WTC11 (cell line): ENCODE data around the gene FMN2. TPM values are rescaled to one million over a fixed set of nuclear protein-coding genes. Genes with fewer than 3 reads are reported as not detected.

Source experiments
- ATAC-seq: fragments of 200-7000 bp; cut with Tn5 transposase; 2 replicates; pipeline ENCODE4 v1.10.0; 2021; ENCODE audit warnings: mild to moderate bottlenecking, moderate library complexity
- CTCF ChIA-PET: fragments of 300-600 bp; sonication (Branson Sonifier 250); formaldehyde crosslinking; loops from one replicate; lab custom pipeline; 2021; ENCODE audit warnings: antibody characterized with exemption; lab: Charles Lee
- POLR2A ChIA-PET: fragments of 350-600 bp; sonication (Branson Sonifier 250); formaldehyde crosslinking; loops from one replicate; lab custom pipeline; 2021; ENCODE audit warnings: antibody characterized with exemption; lab: Charles Lee
- DNase-seq: peaks from one replicate; pipeline ENCODE4 v3.0.0; 2021; ENCODE audit warnings: low spot score
- H3K27ac Mint-ChIP-seq: 2 replicates; pipeline ENCODE4 v1.8.0; 2021; ENCODE audit warnings: mixed read lengths
- H3K27me3 Mint-ChIP-seq: 2 replicates; pipeline ENCODE4 v1.8.0; 2021; ENCODE audit warnings: low read depth, mild to moderate bottlenecking, moderate library complexity, mixed read lengths
- H3K36me3 Mint-ChIP-seq: 2 replicates; pipeline ENCODE4 v1.8.0; 2021; ENCODE audit warnings: mixed read lengths
- H3K4me1 Mint-ChIP-seq: 2 replicates; pipeline ENCODE4 v1.8.0; 2022; ENCODE audit warnings: mixed read lengths
- H3K4me3 Mint-ChIP-seq: 2 replicates; pipeline ENCODE4 v1.8.0; 2021; ENCODE audit warnings: mild to moderate bottlenecking, moderate library complexity, mixed read lengths
- H3K9me3 Mint-ChIP-seq: 2 replicates; pipeline ENCODE4 v1.8.0; 2021; ENCODE audit warnings: mixed read lengths
- CBFB ChIP-seq: sonication (generic); formaldehyde crosslinking; IDR thresholded peaks from 2 replicates; pipeline ENCODE4 v1.8.1; 2022; ENCODE audit warnings: mild to moderate bottlenecking, low read depth, missing genetic modification reagents
- CREM ChIP-seq: sonication (generic); formaldehyde crosslinking; IDR thresholded peaks from 2 replicates; pipeline ENCODE4 v1.8.1; 2022; ENCODE audit warnings: mild to moderate bottlenecking, missing genetic modification reagents, moderate library complexity
- ETV6 ChIP-seq: sonication (generic); formaldehyde crosslinking; IDR thresholded peaks from 2 replicates; pipeline ENCODE4 v1.8.1; 2022; ENCODE audit warnings: mild to moderate bottlenecking, missing genetic modification reagents
- FOXK1 ChIP-seq: sonication (generic); formaldehyde crosslinking; IDR thresholded peaks from 2 replicates; pipeline ENCODE4 v1.8.0; 2022; ENCODE audit warnings: mild to moderate bottlenecking, moderate library complexity, missing genetic modification reagents
- IRF2 ChIP-seq: sonication (generic); formaldehyde crosslinking; IDR thresholded peaks from 2 replicates; pipeline ENCODE4 v1.8.0; 2022; ENCODE audit warnings: low read depth, missing genetic modification reagents, borderline replicate concordance
- JAZF1 ChIP-seq: fragments of 250-450 bp; sonication (Bioruptor Pico); IDR thresholded peaks from 2 replicates; pipeline ENCODE4 v1.9.0; 2021; ENCODE audit warnings: moderate library complexity, mild to moderate bottlenecking, inconsistent platforms
- JUN ChIP-seq: sonication (generic); formaldehyde crosslinking; IDR thresholded peaks from 2 replicates; pipeline ENCODE4 v1.8.0; 2023; ENCODE audit warnings: mild to moderate bottlenecking, missing genetic modification reagents
- KAT7 ChIP-seq: sonication (generic); formaldehyde crosslinking; IDR thresholded peaks from 2 replicates; pipeline ENCODE4 v1.8.1; 2023; ENCODE audit warnings: missing genetic modification reagents, mild to moderate bottlenecking, borderline replicate concordance
- OVOL2 ChIP-seq: fragments of 250-450 bp; sonication (Bioruptor Pico); IDR thresholded peaks from 2 replicates; pipeline ENCODE4 v1.9.0; 2021; ENCODE audit warnings: mild to moderate bottlenecking, borderline replicate concordance
- PRRX2 ChIP-seq: fragments of 250-450 bp; sonication (Bioruptor Pico); IDR thresholded peaks from 2 replicates; pipeline ENCODE4 v1.8.0; 2021; ENCODE audit warnings: mild to moderate bottlenecking
- RORB ChIP-seq: fragments of 250-450 bp; sonication (Bioruptor Pico); IDR thresholded peaks from 2 replicates; pipeline ENCODE4 v1.9.0; 2021; ENCODE audit warnings: mild to moderate bottlenecking
- SOX15 ChIP-seq: fragments of 250-450 bp; sonication (Bioruptor Pico); IDR thresholded peaks from 2 replicates; pipeline ENCODE4 v1.9.0; 2021; ENCODE audit warnings: mild to moderate bottlenecking
- TEAD1 ChIP-seq: sonication (generic); formaldehyde crosslinking; IDR thresholded peaks from 2 replicates; pipeline ENCODE4 v1.8.0; 2022; ENCODE audit warnings: mild to moderate bottlenecking, missing genetic modification reagents
- ZNF219 ChIP-seq: sonication (generic); formaldehyde crosslinking; IDR thresholded peaks from 2 replicates; pipeline ENCODE4 v1.8.0; 2023; ENCODE audit warnings: missing genetic modification reagents, mild to moderate bottlenecking, borderline replicate concordance
- total RNA-seq: library from RNA; stranded (reverse); gene quantifications from 3 replicates; pipeline ENCODE4 v1.2.3, GENCODE V29; 2021
- TF ChIP-seq, protein P1 (sequence below): sonication (generic); formaldehyde crosslinking; IDR thresholded peaks from 2 replicates; pipeline ENCODE4 v1.8.0; 2022; ENCODE audit warnings: missing genetic modification reagents
- TF ChIP-seq, protein P2 (sequence below): fragments of 200-600 bp; IDR thresholded peaks from 2 replicates; pipeline ENCODE4 v1.8.0; 2022; ENCODE audit warnings: antibody characterized with exemption
- TF ChIP-seq, protein P3 (sequence below): sonication (generic); formaldehyde crosslinking; conservative IDR thresholded peaks from 2 replicates; pipeline ENCODE4 v1.8.1; 2023; ENCODE audit warnings: mild to moderate bottlenecking, low read depth, missing genetic modification reagents, moderate library complexity
- TF ChIP-seq, protein P4 (sequence below): sonication (generic); formaldehyde crosslinking; IDR thresholded peaks from 2 replicates; pipeline ENCODE4 v1.8.1; 2023; ENCODE audit warnings: mild to moderate bottlenecking, moderate library complexity, missing genetic modification reagents
- TF ChIP-seq, protein P5 (sequence below): sonication (generic); formaldehyde crosslinking; IDR thresholded peaks from 2 replicates; pipeline ENCODE4 v1.8.1; 2023; ENCODE audit warnings: mild to moderate bottlenecking, missing genetic modification reagents
- TF ChIP-seq, protein P6 (sequence below): sonication (generic); formaldehyde crosslinking; IDR thresholded peaks from 2 replicates; pipeline ENCODE4 v1.8.1; 2023; ENCODE audit warnings: mild to moderate bottlenecking, missing genetic modification reagents, moderate library complexity

FMN2 gene
- total RNA-seq, 1 experiment from 2014 or later = 1.8 TPM

DNA sequence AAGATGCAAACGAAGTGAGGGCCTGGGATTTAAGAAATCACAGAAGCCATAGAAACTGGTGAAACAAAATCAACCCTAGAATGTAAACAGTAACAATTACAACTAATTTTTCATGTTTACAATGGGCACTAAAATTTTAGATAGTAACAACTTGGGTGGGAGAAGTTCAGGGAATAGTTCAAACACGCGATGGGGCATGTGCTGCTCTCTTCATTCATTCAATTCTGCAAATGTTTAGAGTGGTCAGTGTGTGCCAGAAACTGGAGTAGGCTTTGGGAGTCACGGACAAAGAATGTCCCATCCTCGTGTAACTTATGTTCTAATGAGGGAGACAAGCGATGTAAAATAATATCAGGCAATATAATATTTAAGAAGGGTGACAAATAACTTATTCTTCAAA is 386.9 kb downstream of the FMN2 start:
- no peaks in the 10 kb centered on the region for H3K36me3 Mint-ChIP-seq
- H3K4me3 Mint-ChIP-seq = no peak overlapping the region
- H3K27me3 Mint-ChIP-seq = no peaks in the 10 kb centered on the region
- peaks cover 4% of the 10 kb centered on the region; the same call in 1 of the 2 replicates for H3K9me3 Mint-ChIP-seq
- no peak overlapping the region for H3K27ac Mint-ChIP-seq
- no peak for TF ChIP-seq RORB (CRISPR knock-in tag)
- TF ChIP-seq, protein P1, sequence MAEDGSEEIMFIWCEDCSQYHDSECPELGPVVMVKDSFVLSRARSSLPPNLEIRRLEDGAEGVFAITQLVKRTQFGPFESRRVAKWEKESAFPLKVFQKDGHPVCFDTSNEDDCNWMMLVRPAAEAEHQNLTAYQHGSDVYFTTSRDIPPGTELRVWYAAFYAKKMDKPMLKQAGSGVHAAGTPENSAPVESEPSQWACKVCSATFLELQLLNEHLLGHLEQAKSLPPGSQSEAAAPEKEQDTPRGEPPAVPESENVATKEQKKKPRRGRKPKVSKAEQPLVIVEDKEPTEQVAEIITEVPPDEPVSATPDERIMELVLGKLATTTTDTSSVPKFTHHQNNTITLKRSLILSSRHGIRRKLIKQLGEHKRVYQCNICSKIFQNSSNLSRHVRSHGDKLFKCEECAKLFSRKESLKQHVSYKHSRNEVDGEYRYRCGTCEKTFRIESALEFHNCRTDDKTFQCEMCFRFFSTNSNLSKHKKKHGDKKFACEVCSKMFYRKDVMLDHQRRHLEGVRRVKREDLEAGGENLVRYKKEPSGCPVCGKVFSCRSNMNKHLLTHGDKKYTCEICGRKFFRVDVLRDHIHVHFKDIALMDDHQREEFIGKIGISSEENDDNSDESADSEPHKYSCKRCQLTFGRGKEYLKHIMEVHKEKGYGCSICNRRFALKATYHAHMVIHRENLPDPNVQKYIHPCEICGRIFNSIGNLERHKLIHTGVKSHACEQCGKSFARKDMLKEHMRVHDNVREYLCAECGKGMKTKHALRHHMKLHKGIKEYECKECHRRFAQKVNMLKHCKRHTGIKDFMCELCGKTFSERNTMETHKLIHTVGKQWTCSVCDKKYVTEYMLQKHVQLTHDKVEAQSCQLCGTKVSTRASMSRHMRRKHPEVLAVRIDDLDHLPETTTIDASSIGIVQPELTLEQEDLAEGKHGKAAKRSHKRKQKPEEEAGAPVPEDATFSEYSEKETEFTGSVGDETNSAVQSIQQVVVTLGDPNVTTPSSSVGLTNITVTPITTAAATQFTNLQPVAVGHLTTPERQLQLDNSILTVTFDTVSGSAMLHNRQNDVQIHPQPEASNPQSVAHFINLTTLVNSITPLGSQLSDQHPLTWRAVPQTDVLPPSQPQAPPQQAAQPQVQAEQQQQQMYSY (CRISPR knock-in tag) = no peak
- no peak for TF ChIP-seq KAT7 (CRISPR knock-in tag)
- no peak for TF ChIP-seq JUN
- TF ChIP-seq ETV6 = no peak
- TF ChIP-seq FOXK1 (CRISPR knock-in tag) = no peak
- TF ChIP-seq JAZF1 = no peak
- TF ChIP-seq, protein P2, sequence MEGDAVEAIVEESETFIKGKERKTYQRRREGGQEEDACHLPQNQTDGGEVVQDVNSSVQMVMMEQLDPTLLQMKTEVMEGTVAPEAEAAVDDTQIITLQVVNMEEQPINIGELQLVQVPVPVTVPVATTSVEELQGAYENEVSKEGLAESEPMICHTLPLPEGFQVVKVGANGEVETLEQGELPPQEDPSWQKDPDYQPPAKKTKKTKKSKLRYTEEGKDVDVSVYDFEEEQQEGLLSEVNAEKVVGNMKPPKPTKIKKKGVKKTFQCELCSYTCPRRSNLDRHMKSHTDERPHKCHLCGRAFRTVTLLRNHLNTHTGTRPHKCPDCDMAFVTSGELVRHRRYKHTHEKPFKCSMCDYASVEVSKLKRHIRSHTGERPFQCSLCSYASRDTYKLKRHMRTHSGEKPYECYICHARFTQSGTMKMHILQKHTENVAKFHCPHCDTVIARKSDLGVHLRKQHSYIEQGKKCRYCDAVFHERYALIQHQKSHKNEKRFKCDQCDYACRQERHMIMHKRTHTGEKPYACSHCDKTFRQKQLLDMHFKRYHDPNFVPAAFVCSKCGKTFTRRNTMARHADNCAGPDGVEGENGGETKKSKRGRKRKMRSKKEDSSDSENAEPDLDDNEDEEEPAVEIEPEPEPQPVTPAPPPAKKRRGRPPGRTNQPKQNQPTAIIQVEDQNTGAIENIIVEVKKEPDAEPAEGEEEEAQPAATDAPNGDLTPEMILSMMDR = no peak
- no peak for TF ChIP-seq TEAD1
- TF ChIP-seq, protein P3, sequence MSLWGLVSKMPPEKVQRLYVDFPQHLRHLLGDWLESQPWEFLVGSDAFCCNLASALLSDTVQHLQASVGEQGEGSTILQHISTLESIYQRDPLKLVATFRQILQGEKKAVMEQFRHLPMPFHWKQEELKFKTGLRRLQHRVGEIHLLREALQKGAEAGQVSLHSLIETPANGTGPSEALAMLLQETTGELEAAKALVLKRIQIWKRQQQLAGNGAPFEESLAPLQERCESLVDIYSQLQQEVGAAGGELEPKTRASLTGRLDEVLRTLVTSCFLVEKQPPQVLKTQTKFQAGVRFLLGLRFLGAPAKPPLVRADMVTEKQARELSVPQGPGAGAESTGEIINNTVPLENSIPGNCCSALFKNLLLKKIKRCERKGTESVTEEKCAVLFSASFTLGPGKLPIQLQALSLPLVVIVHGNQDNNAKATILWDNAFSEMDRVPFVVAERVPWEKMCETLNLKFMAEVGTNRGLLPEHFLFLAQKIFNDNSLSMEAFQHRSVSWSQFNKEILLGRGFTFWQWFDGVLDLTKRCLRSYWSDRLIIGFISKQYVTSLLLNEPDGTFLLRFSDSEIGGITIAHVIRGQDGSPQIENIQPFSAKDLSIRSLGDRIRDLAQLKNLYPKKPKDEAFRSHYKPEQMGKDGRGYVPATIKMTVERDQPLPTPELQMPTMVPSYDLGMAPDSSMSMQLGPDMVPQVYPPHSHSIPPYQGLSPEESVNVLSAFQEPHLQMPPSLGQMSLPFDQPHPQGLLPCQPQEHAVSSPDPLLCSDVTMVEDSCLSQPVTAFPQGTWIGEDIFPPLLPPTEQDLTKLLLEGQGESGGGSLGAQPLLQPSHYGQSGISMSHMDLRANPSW = no peak
- TF ChIP-seq, protein P4, sequence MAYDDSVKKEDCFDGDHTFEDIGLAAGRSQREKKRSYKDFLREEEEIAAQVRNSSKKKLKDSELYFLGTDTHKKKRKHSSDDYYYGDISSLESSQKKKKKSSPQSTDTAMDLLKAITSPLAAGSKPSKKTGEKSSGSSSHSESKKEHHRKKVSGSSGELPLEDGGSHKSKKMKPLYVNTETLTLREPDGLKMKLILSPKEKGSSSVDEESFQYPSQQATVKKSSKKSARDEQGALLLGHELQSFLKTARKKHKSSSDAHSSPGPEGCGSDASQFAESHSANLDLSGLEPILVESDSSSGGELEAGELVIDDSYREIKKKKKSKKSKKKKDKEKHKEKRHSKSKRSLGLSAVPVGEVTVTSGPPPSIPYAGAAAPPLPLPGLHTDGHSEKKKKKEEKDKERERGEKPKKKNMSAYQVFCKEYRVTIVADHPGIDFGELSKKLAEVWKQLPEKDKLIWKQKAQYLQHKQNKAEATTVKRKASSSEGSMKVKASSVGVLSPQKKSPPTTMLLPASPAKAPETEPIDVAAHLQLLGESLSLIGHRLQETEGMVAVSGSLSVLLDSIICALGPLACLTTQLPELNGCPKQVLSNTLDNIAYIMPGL = no peak
- TF ChIP-seq ZNF219 = no peak
- TF ChIP-seq SOX15 (CRISPR knock-in tag) = no peak
- no peak for TF ChIP-seq PRRX2 (CRISPR knock-in tag)
- no peak for TF ChIP-seq OVOL2
- no peak for TF ChIP-seq CBFB (CRISPR knock-in tag)
- TF ChIP-seq, protein P5, sequence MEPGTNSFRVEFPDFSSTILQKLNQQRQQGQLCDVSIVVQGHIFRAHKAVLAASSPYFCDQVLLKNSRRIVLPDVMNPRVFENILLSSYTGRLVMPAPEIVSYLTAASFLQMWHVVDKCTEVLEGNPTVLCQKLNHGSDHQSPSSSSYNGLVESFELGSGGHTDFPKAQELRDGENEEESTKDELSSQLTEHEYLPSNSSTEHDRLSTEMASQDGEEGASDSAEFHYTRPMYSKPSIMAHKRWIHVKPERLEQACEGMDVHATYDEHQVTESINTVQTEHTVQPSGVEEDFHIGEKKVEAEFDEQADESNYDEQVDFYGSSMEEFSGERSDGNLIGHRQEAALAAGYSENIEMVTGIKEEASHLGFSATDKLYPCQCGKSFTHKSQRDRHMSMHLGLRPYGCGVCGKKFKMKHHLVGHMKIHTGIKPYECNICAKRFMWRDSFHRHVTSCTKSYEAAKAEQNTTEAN (CRISPR knock-in tag) = no peak
- no peak for TF ChIP-seq CREM
- TF ChIP-seq, protein P6, sequence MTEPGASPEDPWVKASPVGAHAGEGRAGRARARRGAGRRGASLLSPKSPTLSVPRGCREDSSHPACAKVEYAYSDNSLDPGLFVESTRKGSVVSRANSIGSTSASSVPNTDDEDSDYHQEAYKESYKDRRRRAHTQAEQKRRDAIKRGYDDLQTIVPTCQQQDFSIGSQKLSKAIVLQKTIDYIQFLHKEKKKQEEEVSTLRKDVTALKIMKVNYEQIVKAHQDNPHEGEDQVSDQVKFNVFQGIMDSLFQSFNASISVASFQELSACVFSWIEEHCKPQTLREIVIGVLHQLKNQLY (CRISPR knock-in tag) = no peak
- TF ChIP-seq IRF2 (CRISPR knock-in tag) = no peak
- TF ChIP-seq, all 79 proteins: peak for 0
- ChIA-PET CTCF (no interaction called here), POLR2A (interaction anchor here (0.7 kb wide), 1 partner anchor 60 kb away, joined by 9 read pairs; no protein-coding TSS in a partner anchor)
- no peaks in the 10 kb centered on the region for H3K4me1 Mint-ChIP-seq
- DNase-seq = no peak
- ATAC-seq = no peak
